Urinary bladder (tissue), 2 donors: ENCODE measurements around the gene TIMM50. TPM values are rescaled to one million over a fixed set of nuclear protein-coding genes. Genes with fewer than 3 reads are reported as not detected.

Experiments used
- polyA plus RNA-seq: library from polyadenylated mRNA; stranded (reverse); fragments of 200-250 nt; gene quantifications from one replicate; pipeline ENCODE4 v1.2.3, GENCODE V29; 2013
- total RNA-seq: library from RNA; depleted of rRNA; stranded (reverse); fragments of >200 nt; gene quantifications from one replicate; pipeline ENCODE4 v1.2.3, GENCODE V29; 2014
- donor health status: healthy.

Gene TIMM50
- total and polyA plus RNA-seq, 2 donors: 24.0 to 52.1 TPM

Other genes starting within 250 kb of the TIMM50 start
- not detected for gene IFNL3, start 235.8 kb upstream of the TIMM50 start, total RNA-seq
- gene IFNL3, start 235.8 kb upstream of the TIMM50 start, polyA plus RNA-seq: not detected
- not detected for gene IFNL4, start 232.0 kb upstream of the TIMM50 start, total RNA-seq
- gene IFNL4, start 232.0 kb upstream of the TIMM50 start, polyA plus RNA-seq: not detected
- not detected for gene IFNL2, start 212.4 kb upstream of the TIMM50 start, total RNA-seq
- not detected for gene IFNL2, start 212.4 kb upstream of the TIMM50 start, polyA plus RNA-seq
- gene IFNL1, start 184.4 kb upstream of the TIMM50 start, total RNA-seq: not detected
- gene IFNL1, start 184.4 kb upstream of the TIMM50 start, polyA plus RNA-seq: not detected
- 0.48 TPM for gene LRFN1, start 160.0 kb upstream of the TIMM50 start, total RNA-seq
- gene LRFN1, start 160.0 kb upstream of the TIMM50 start, polyA plus RNA-seq: 1.7 TPM
- 12.3 TPM for gene GMFG, start 144.8 kb upstream of the TIMM50 start, total RNA-seq
- 34.3 TPM for gene GMFG, start 144.8 kb upstream of the TIMM50 start, polyA plus RNA-seq
- gene SAMD4B, start 138.4 kb upstream of the TIMM50 start, total RNA-seq: 37.3 TPM
- gene SAMD4B, start 138.4 kb upstream of the TIMM50 start, polyA plus RNA-seq: 118 TPM
- gene PAF1, start 89.7 kb upstream of the TIMM50 start, total RNA-seq: 11.7 TPM
- 52.8 TPM for gene PAF1, start 89.7 kb upstream of the TIMM50 start, polyA plus RNA-seq
- gene MED29, start 89.5 kb upstream of the TIMM50 start, total RNA-seq: 14.8 TPM
- 50.0 TPM for gene MED29, start 89.5 kb upstream of the TIMM50 start, polyA plus RNA-seq
- 13.0 TPM for gene ZFP36, start 74.0 kb upstream of the TIMM50 start, total RNA-seq
- gene ZFP36, start 74.0 kb upstream of the TIMM50 start, polyA plus RNA-seq: 759 TPM
- 28.9 TPM for gene PLEKHG2, start 68.2 kb upstream of the TIMM50 start, total RNA-seq
- 30.5 TPM for gene PLEKHG2, start 68.2 kb upstream of the TIMM50 start, polyA plus RNA-seq
- 27.7 TPM for gene RPS16, start 44.9 kb upstream of the TIMM50 start, total RNA-seq
- gene RPS16, start 44.9 kb upstream of the TIMM50 start, polyA plus RNA-seq: 3,259 TPM
- gene SUPT5H, start 35.3 kb upstream of the TIMM50 start, total RNA-seq: 24.8 TPM
- 85.8 TPM for gene SUPT5H, start 35.3 kb upstream of the TIMM50 start, polyA plus RNA-seq
- gene DLL3, start 18.1 kb downstream of the TIMM50 start, total RNA-seq: not detected
- gene DLL3, start 18.1 kb downstream of the TIMM50 start, polyA plus RNA-seq: not detected
- gene SELENOV, start 34.3 kb downstream of the TIMM50 start, total RNA-seq: 0.37 TPM
- not detected for gene SELENOV, start 34.3 kb downstream of the TIMM50 start, polyA plus RNA-seq
- 5.3 TPM for gene EID2B, start 52.0 kb downstream of the TIMM50 start, total RNA-seq
- gene EID2B, start 52.0 kb downstream of the TIMM50 start, polyA plus RNA-seq: 6.9 TPM
- gene EID2, start 59.3 kb downstream of the TIMM50 start, total RNA-seq: 10.9 TPM
- 13.8 TPM for gene EID2, start 59.3 kb downstream of the TIMM50 start, polyA plus RNA-seq
- gene LGALS13, start 121.7 kb downstream of the TIMM50 start, total RNA-seq: not detected
- gene LGALS13, start 121.7 kb downstream of the TIMM50 start, polyA plus RNA-seq: not detected
- not detected for gene LGALS16, start 175.1 kb downstream of the TIMM50 start, total RNA-seq
- not detected for gene LGALS16, start 175.1 kb downstream of the TIMM50 start, polyA plus RNA-seq
- gene LGALS14, start 223.6 kb downstream of the TIMM50 start, total RNA-seq: not detected
- not detected for gene LGALS14, start 223.6 kb downstream of the TIMM50 start, polyA plus RNA-seq